HCT116 (cell line): ENCODE results near the gene SMOC1. TPM values are rescaled to one million over a fixed set of nuclear protein-coding genes. Genes with fewer than 3 reads are reported as not detected.

ENCODE experiments used
- ATAC-seq: fragments of 200-7000 bp; cut with Tn5 transposase; 2 replicates; pipeline ENCODE4 v1.9.1; 2020; ENCODE audit warnings: mild to moderate bottlenecking, moderate library complexity
- BruUV-seq: library from RNA; stranded (reverse); fragments of 400-500 nt; replicated peaks from 2 replicates; lab custom pipeline; 2021; lab: Mats Ljungman, UMichigan
- CTCF ChIA-PET: fragments of 300-600 bp; sonication (Branson Sonifier 250); formaldehyde crosslinking; loops from one replicate; lab custom pipeline; 2021; ENCODE audit warnings: antibody characterized with exemption; lab: Charles Lee
- POLR2A ChIA-PET: fragments of 300-600, 350-600 bp; sonication (Branson Sonifier 250); formaldehyde crosslinking; loops from one replicate; lab custom pipeline; 2021; ENCODE audit warnings: antibody characterized with exemption; lab: Charles Lee
- RAD21 ChIA-PET, 2 experiments: fragments of 300-600 bp; sonication (Branson Sonifier 250); formaldehyde crosslinking; loops; one replicate each; lab custom pipeline; 2023; ENCODE audit warnings: low total read pairs in 2 of 2; ENCODE audit not compliant: uncharacterized antibody in 2 of 2, unreplicated experiment in 2 of 2, low non-redundant PET in 1 of 2; lab: Charles Lee
- DNase-seq: peaks from one replicate; pipeline ENCODE4 v3.0.0-alpha.2; 2010; ENCODE audit warnings: low read depth, low spot score
- H2AFZ ChIP-seq: fragments of 200-600 bp; shearing (Covaris generic), sonication (generic); 2 replicates; pipeline ENCODE4 v1.6.1; 2017; ENCODE audit warnings: low read depth, mixed run types, mixed read lengths, antibody characterized with exemption, low read length; ENCODE audit not compliant: poor library complexity, severe bottlenecking
- H3K27ac ChIP-seq: 2 replicates; pipeline ENCODE4 v1.5.1; 2012; ENCODE audit warnings: low read depth, low read length
- H3K27me3 ChIP-seq: fragments of 200-600 bp; sonication (generic); 2 replicates; pipeline ENCODE4 v1.6.1; 2016; ENCODE audit warnings: mixed run types, low read length, mixed read lengths; ENCODE audit not compliant: insufficient read depth
- H3K36me3 ChIP-seq, 2 experiments: fragments of 200-500 bp in 1 of 2; fragments of 200-600 bp in 1 of 2; sonication (Bioruptor generic) in 1 of 2; sonication (generic) in 1 of 2; 2 replicates each; pipeline versions ENCODE4 v1.5.1 to v1.6.1; 2014 to 2016; ENCODE audit warnings: low read length in 2 of 2, inconsistent platforms in 1 of 2, mixed read lengths in 1 of 2, mixed run types in 1 of 2; ENCODE audit not compliant: insufficient read depth in 2 of 2, control insufficient read depth in 1 of 2
- H3K4me1 ChIP-seq, 2 experiments: fragments of 200-600 bp in 1 of 2; sonication (generic) in 1 of 2; 2 replicates each; pipeline versions ENCODE4 v1.5.1 to v1.6.1; 2012 to 2017; ENCODE audit warnings: low read length in 2 of 2, inconsistent platforms in 1 of 2, mild to moderate bottlenecking in 1 of 2, mixed read lengths in 1 of 2, mixed run types in 1 of 2, moderate library complexity in 1 of 2; ENCODE audit not compliant: insufficient read depth in 2 of 2, control insufficient read depth in 1 of 2
- H3K4me2 ChIP-seq: fragments of 200-600 bp; sonication (generic); 2 replicates; pipeline ENCODE4 v1.6.1; 2017; ENCODE audit warnings: mixed run types, low read length, mixed read lengths
- H3K4me3 ChIP-seq, 2 experiments: fragments of 200-600 bp in 1 of 2; sonication (generic) in 1 of 2; replicated peaks in 1 of 2; 2 replicates each; pipeline ENCODE4 v1.5.1; 2011 to 2016; ENCODE audit warnings: low read length in 2 of 2, control low read depth in 1 of 2, low read depth in 1 of 2, mild to moderate bottlenecking in 1 of 2, mixed read lengths in 1 of 2, mixed run types in 1 of 2
- H3K79me2 ChIP-seq: fragments of 200-600 bp; sonication (generic); 2 replicates; pipeline ENCODE4 v1.6.1; 2017; ENCODE audit warnings: mild to moderate bottlenecking, mixed run types, low read length, moderate library complexity, mixed read lengths; ENCODE audit not compliant: insufficient read depth
- H3K9ac ChIP-seq: fragments of 200-600 bp; sonication (generic); 2 replicates; pipeline ENCODE4 v1.6.1; 2016; ENCODE audit warnings: low read length, mixed read lengths
- H3K9me2 ChIP-seq: fragments of 200-600 bp; sonication (generic), shearing (Covaris generic); 2 replicates; pipeline ENCODE4 v1.6.1; 2017; ENCODE audit warnings: mixed run types, mild to moderate bottlenecking, moderate library complexity; ENCODE audit not compliant: insufficient read depth
- H3K9me3 ChIP-seq, 2 experiments: fragments of 200-500 bp in 1 of 2; fragments of 200-600 bp in 1 of 2; sonication (Bioruptor generic) in 1 of 2; sonication (generic) in 1 of 2; 2 replicates each; pipeline ENCODE4 v1.6.1; 2014 to 2017; ENCODE audit warnings: low read length in 2 of 2, mixed read lengths in 2 of 2, inconsistent platforms in 1 of 2, low read depth in 1 of 2, mild to moderate bottlenecking in 1 of 2, mixed run types in 1 of 2, moderate library complexity in 1 of 2; ENCODE audit not compliant: control insufficient read depth in 1 of 2, insufficient read depth in 1 of 2
- H4K20me1 ChIP-seq: fragments of 200-600 bp; sonication (generic), shearing (Covaris generic); 2 replicates; pipeline ENCODE4 v1.6.1; 2017; ENCODE audit warnings: mixed run types, mild to moderate bottlenecking, moderate library complexity; ENCODE audit not compliant: insufficient read depth
- CBX3 ChIP-seq: IDR thresholded peaks from 2 replicates; pipeline ENCODE4 v1.6.1; 2012; ENCODE audit warnings: low read depth
- CEBPB ChIP-seq: IDR thresholded peaks from 2 replicates; pipeline ENCODE4 v1.6.1; 2012; ENCODE audit warnings: low read depth
- CTCF ChIP-seq, 3 experiments: fragments of 200-600 bp in 1 of 3; sonication (generic) in 1 of 3; IDR thresholded peaks in 2 of 3; conservative IDR thresholded peaks in 1 of 3; 2 replicates each; pipeline ENCODE4 v1.5.1; 2012 to 2017; ENCODE audit warnings: low read depth in 2 of 3, low read length in 2 of 3, antibody characterized with exemption in 1 of 3, borderline replicate concordance in 1 of 3, control low read depth in 1 of 3, mild to moderate bottlenecking in 1 of 3, mixed read lengths in 1 of 3, mixed run types in 1 of 3, moderate library complexity in 1 of 3; ENCODE audit not compliant: insufficient read depth in 1 of 3
- EGR1 ChIP-seq: IDR thresholded peaks from 2 replicates; pipeline ENCODE4 v1.6.1; 2012; ENCODE audit warnings: low read depth
- ELF1 ChIP-seq: IDR thresholded peaks from 2 replicates; pipeline ENCODE4 v1.6.1; 2012; ENCODE audit warnings: low read depth, borderline replicate concordance
- EZH2 ChIP-seq: fragments of 200-600 bp; sonication (generic); IDR thresholded peaks from 2 replicates; pipeline ENCODE4 v1.6.1; 2017; ENCODE audit warnings: antibody characterized with exemption, mixed run types
- EZH2phosphoT487 ChIP-seq: fragments of 200-600 bp; IDR thresholded peaks from 2 replicates; pipeline ENCODE4 v1.6.1; 2018; ENCODE audit warnings: antibody characterized with exemption, borderline replicate concordance
- FOSL1 ChIP-seq: IDR thresholded peaks from 2 replicates; pipeline ENCODE4 v1.6.1; 2012; ENCODE audit warnings: low read depth
- JUND ChIP-seq: IDR thresholded peaks from 2 replicates; pipeline ENCODE4 v1.6.1; 2012
- POLR2A ChIP-seq: IDR thresholded peaks from 2 replicates; pipeline ENCODE4 v1.7.0; 2011; ENCODE audit warnings: borderline replicate concordance; ENCODE audit not compliant: insufficient read depth, insufficient read length; ENCODE audit errors: extremely low read depth
- POLR2AphosphoS5 ChIP-seq: IDR thresholded peaks from 2 replicates; pipeline ENCODE4 v1.6.1; 2011; ENCODE audit warnings: mild to moderate bottlenecking, low read depth, low read length, moderate library complexity
- RAD21 ChIP-seq: IDR thresholded peaks from 2 replicates; pipeline ENCODE4 v1.6.1; 2012; ENCODE audit warnings: low read depth, mild to moderate bottlenecking
- SIN3A ChIP-seq: IDR thresholded peaks from 2 replicates; pipeline ENCODE4 v1.6.1; 2012; ENCODE audit warnings: low read depth
- SRF ChIP-seq: IDR thresholded peaks from 2 replicates; pipeline ENCODE4 v1.6.1; 2012; ENCODE audit warnings: low read depth
- TCF7L2 ChIP-seq: IDR thresholded peaks from 2 replicates; pipeline ENCODE4 v1.7.0; 2011; ENCODE audit warnings: borderline replicate concordance, inconsistent platforms; ENCODE audit not compliant: insufficient read depth, insufficient read length; ENCODE audit errors: extremely low read depth
- ZFX ChIP-seq: fragments of 450-650 bp; IDR thresholded peaks from 2 replicates; pipeline ENCODE4 v1.6.1; 2017
- ZNF274 ChIP-seq: fragments of 200-500 bp; sonication (Bioruptor generic); IDR thresholded peaks from 2 replicates; pipeline ENCODE4 v1.6.1; 2014; ENCODE audit warnings: mild to moderate bottlenecking, low read depth, low read length, inconsistent platforms
- intact Hi-C: fragments of 100-400 bp; cut with micrococcal nuclease; formaldehyde crosslinking; loops from 2 replicates; pipeline ENCODE4 v1.10.0; 2022
- total RNA-seq: library from RNA; stranded (reverse); gene quantifications from one replicate; pipeline ENCODE4 v1.2.1, GENCODE V29; 2021; ENCODE audit not compliant: unreplicated experiment
- TF ChIP-seq, protein P1 (sequence below): IDR thresholded peaks from 2 replicates; pipeline ENCODE4 v1.6.1; 2012
- TF ChIP-seq, protein P2 (sequence below): IDR thresholded peaks from 2 replicates; pipeline ENCODE4 v1.6.1; 2011; ENCODE audit warnings: mild to moderate bottlenecking, low read length, moderate library complexity; ENCODE audit not compliant: insufficient replicate concordance; ENCODE audit errors: extremely low read depth
- TF ChIP-seq, protein P3 (sequence below): IDR thresholded peaks from 2 replicates; pipeline ENCODE4 v1.6.1; 2012

The SMOC1 gene
- total RNA-seq, 1 experiment from 2014 or later: not detected

DNA sequence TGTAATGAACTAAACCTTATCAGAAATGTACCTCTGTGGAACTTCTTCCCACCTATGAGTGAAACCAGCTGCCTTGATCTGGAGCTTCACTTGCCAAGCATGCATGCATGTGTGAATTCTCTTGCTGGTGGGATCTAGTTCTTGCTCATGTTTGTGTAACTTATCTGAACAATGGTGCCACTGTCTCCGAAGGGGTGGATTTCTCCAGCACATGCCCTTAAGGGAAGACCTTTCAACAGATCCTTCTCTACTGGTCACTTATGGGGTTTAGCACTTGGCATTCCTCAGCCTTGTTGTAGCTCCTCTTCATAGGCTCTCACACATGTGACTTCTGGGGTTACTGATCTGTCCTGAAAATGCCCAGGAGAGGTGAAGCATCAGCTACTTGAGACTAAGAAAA lies 25.0 kb downstream of the SMOC1 start:
- no peak overlapping the region for H3K9ac ChIP-seq
- H3K4me2 ChIP-seq: no peak overlapping the region
- H3K9me3 ChIP-seq: no peaks in the 10 kb centered on the region
- ChIA-PET POLR2A (no interaction called here), CTCF (no interaction called here), RAD21 (no interaction called here)
- DNase-seq (no peak), ATAC-seq (no peak)
- no peaks in the 10 kb centered on the region for H4K20me1 ChIP-seq
- H3K27me3 ChIP-seq: peaks cover 40% of the 10 kb centered on the region; the same call in 1 of the 2 replicates
- no TSS peak for BruUV-seq
- H2AFZ ChIP-seq: no peak overlapping the region
- no peaks in the 10 kb centered on the region for H3K4me1 ChIP-seq
- TF ChIP-seq FOSL1 (no peak), JUND (no peak), SIN3A (no peak), EGR1 (no peak), POLR2AphosphoS5 (no peak), ZNF274 (no peak), ELF1 (no peak), CBX3 (no peak), EZH2 (no peak), CEBPB (no peak), SRF (no peak), TCF7L2 (no peak), CTCF (IDR thresholded peaks at IDR 0.05 in 2 of 3, conservative IDR thresholded peaks at IDR 0.05 in 1 of 3; ENCODE audit: borderline replicate concordance in 1 of 3, insufficient read depth in 1 of 3, low read depth in 2 of 3, low read length in 2 of 3) (no peak), RAD21 (no peak), ZFX (no peak), EZH2phosphoT487 (no peak), POLR2A (no peak)
- TF ChIP-seq, protein P1, sequence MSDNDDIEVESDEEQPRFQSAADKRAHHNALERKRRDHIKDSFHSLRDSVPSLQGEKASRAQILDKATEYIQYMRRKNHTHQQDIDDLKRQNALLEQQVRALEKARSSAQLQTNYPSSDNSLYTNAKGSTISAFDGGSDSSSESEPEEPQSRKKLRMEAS: no peak
- TF ChIP-seq, protein P2, sequence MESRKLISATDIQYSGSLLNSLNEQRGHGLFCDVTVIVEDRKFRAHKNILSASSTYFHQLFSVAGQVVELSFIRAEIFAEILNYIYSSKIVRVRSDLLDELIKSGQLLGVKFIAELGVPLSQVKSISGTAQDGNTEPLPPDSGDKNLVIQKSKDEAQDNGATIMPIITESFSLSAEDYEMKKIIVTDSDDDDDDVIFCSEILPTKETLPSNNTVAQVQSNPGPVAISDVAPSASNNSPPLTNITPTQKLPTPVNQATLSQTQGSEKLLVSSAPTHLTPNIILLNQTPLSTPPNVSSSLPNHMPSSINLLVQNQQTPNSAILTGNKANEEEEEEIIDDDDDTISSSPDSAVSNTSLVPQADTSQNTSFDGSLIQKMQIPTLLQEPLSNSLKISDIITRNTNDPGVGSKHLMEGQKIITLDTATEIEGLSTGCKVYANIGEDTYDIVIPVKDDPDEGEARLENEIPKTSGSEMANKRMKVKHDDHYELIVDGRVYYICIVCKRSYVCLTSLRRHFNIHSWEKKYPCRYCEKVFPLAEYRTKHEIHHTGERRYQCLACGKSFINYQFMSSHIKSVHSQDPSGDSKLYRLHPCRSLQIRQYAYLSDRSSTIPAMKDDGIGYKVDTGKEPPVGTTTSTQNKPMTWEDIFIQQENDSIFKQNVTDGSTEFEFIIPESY: no peak
- TF ChIP-seq, protein P3, sequence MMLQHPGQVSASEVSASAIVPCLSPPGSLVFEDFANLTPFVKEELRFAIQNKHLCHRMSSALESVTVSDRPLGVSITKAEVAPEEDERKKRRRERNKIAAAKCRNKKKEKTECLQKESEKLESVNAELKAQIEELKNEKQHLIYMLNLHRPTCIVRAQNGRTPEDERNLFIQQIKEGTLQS: no peak
- no peaks in the 10 kb centered on the region for H3K9me2 ChIP-seq
- intact Hi-C loops: no loop called here
- no peaks in the 10 kb centered on the region for H3K36me3 ChIP-seq
- H3K27ac ChIP-seq: no peak overlapping the region
- H3K4me3 ChIP-seq: no peak overlapping the region
- no peaks in the 10 kb centered on the region for H3K79me2 ChIP-seq
